ENCODE measurements around the gene RAI14.
"Not testable (repeated sequence)": the region's sequence is repeated elsewhere in the genome, so short reads cannot be mapped to it uniquely, and the experiment has no call there.

DNA sequence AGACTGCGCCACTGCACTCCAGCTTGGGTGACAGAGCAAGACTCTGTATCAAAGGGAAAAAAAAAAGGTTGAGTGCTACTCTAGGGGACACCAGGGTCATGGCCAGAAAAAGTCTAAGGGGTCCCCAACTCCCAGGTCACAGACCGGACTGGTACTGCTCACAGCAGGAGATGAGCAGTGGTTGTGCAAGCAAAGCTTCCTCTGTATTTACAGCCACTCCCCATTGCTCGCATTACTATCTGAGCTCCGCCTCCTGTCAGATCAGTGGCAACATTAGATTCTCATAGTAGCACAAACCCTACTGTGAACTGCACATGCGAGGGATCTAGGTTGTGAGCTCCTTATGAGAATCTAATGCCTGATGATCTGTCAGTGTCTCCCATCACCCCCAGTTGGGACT, 103.1 kb downstream of the RAI14 start:
- TF ChIP-seq ZNF274 (IDR thresholded peaks at IDR 0.05; ENCODE audit: low read depth, low read length); YY1 (IDR thresholded peaks at IDR 0.05; ENCODE audit: insufficient read depth, insufficient read length); SUZ12 (IDR thresholded peaks at IDR 0.05; ENCODE audit: extremely low read depth, insufficient read depth, insufficient read length): not testable (repeated sequence)
